Ovary (tissue), 9 donors: Measurements from ENCODE around the gene TAGLN. TPM values are rescaled to one million over a fixed set of nuclear protein-coding genes. Genes with fewer than 3 reads are reported as not detected.
"Not testable (repeated sequence)": the region's sequence is repeated elsewhere in the genome, so short reads cannot be mapped to it uniquely, and the experiment has no call there.

ENCODE experiments used
- DNase-seq, 5 donors: peaks; one replicate each; pipeline ENCODE4 v3.0.0-alpha.2; 2019 to 2020
- H3K27ac ChIP-seq, 2 donors: fragments of 200-600 bp; one replicate each; pipeline versions ENCODE4 v1.5.1 to v1.8.0; 2019 to 2022
- H3K27me3 ChIP-seq: fragments of 200-600 bp; one replicate; pipeline ENCODE4 v1.8.0; 2022
- H3K36me3 ChIP-seq: fragments of 200-600 bp; sonication (generic); one replicate; pipeline ENCODE4 v1.5.1; 2019
- H3K4me1 ChIP-seq: one replicate; pipeline ENCODE4 v1.8.1; 2013; ENCODE audit warnings: mild to moderate bottlenecking, moderate library complexity; ENCODE audit not compliant: insufficient read depth
- H3K4me3 ChIP-seq: fragments of 200-600 bp; sonication (generic); one replicate; pipeline ENCODE4 v1.5.1; 2017
- H3K9me3 ChIP-seq, 2 donors: fragments of 200-600 bp in 1 of 2; sonication (generic) in 1 of 2; one replicate each; pipeline versions ENCODE4 v1.5.1 to v1.8.1; 2013 to 2019; ENCODE audit warnings: mild to moderate bottlenecking in 1 of 2, moderate library complexity in 1 of 2
- CTCF ChIP-seq, 3 donors: fragments of 450-650 bp in 2 of 3; fragments of 200-600 bp in 1 of 3; IDR thresholded peaks; one replicate each; pipeline versions ENCODE4 v1.5.1 to v1.8.0; 2016 to 2022; ENCODE audit warnings: antibody characterized with exemption in 3 of 3, mild to moderate bottlenecking in 1 of 3
- EP300 ChIP-seq: sonication (generic); formaldehyde crosslinking; IDR thresholded peaks from one replicate; pipeline ENCODE4 v1.6.1; 2017; ENCODE audit warnings: antibody characterized with exemption
- POLR2A ChIP-seq: fragments of 450-650 bp; IDR thresholded peaks from one replicate; pipeline ENCODE4 v1.6.1; 2017; ENCODE audit warnings: antibody characterized with exemption, mild to moderate bottlenecking, moderate library complexity
- WGBS, 3 donors: extraction: QIAGEN DNeasy Blood & Tissue Kit in 1 of 3; methylation state at CpG; one replicate each; pipeline versions ENCODE4 v1.1.5 to v1.1.7; 2013 to 2017; 5-methylcytosine and 5-hydroxymethylcytosine counted together
- intact Hi-C, 4 donors: fragments of 100-400 bp; cut with DNase I; formaldehyde crosslinking; loops; one replicate each; pipeline versions ENCODE4 v1.11.0 to v1.15.1; 2022 to 2023
- polyA plus RNA-seq, 2 donors: library from polyadenylated mRNA; stranded (reverse); fragments of 200-250 nt in 1 of 2; fragments of 350-450 nt in 1 of 2; fragmentation: Illumina TruSeq in 1 of 2; extraction: RNeasy Lipid Tissue Mini Kit (QIAGEN cat#74804) in 1 of 2; gene quantifications; one replicate each; pipeline ENCODE4 v1.2.3, GENCODE V29; 2013 to 2014
- total RNA-seq, 7 donors: library from RNA; depleted of rRNA in 2 of 7; stranded (reverse); fragments of >200 nt in 2 of 7; fragmentation: NEBNext Ultra II Directional in 3 of 7; extraction: Animal tissue kit (Norgen Biotek cat#: 25700) in 3 of 7; gene quantifications; one replicate each; pipeline versions ENCODE4 v1.1.0 to v1.2.4, GENCODE V29; 2016 to 2023
- donor health status: DM: no; HTN: no; CAD: no; lungs with moderate emphysema.
- donor health status: DM: no; HTN: no; CAD: no.
- donor health status: Bipolar disorder and iron deficiency.
- donor health status: DM: yes; HTN: yes; CAD: no.
- donor health status: DM: no; HTN: no; CAD: no.
- donor health status: DM: yes; HTN: yes; CAD: no.

TAGLN gene
- total and polyA plus RNA-seq, 9 donors, result 491 to 3,307 (median 1,598) TPM

- DNase-seq, result peak in 2 of 5 donors; percentile 54 to 69
- no peaks in the 10 kb centered on the region for H3K36me3 ChIP-seq
- intact Hi-C loops, result loop anchor here in 3 of 4 donors (5.0 kb wide), 1 partner anchor 72 kb away; no protein-coding TSS in a partner anchor
These were observed 5.3 kb downstream of the TAGLN start for GRCh38 chr11:117204283-117205080.

GRCh38 chr11:117205211-117205818 lies 6.1 kb downstream of the TAGLN start:
- Histone ChIP-seq H3K4me1 (peaks cover 36% of the 10 kb centered on the region), H3K36me3 (no peaks in the 10 kb centered on the region), H3K27ac (peak overlapping the region in 1 of 2 donors; percentile 86), H3K4me3 (peak overlapping the region; percentile 24), H3K27me3 (no peaks in the 10 kb centered on the region), H3K9me3 (no peaks in the 10 kb centered on the region)
- WGBS, 3 donors, result 41 to 50% (median 43%) methylated on average over 11 of the region's 11 CpGs
- intact Hi-C loops, result loop anchor here in 3 of 4 donors (5.0 kb wide), 1 partner anchor 73 kb away; no protein-coding TSS in a partner anchor
- TF ChIP-seq CTCF (IDR thresholded peaks at IDR 0.05) (no peak), POLR2A (no peak), EP300 (no peak)
- DNase-seq, result peak in 1 of 5 donors; percentile 60

More at GRCh38 chr11:117204283-117205080, 5.3 kb downstream of the TAGLN start:
- Histone ChIP-seq H3K27ac (peak overlapping the region; percentile 47 to 86), H3K4me1 (peaks cover 36% of the 10 kb centered on the region), H3K4me3 (peak overlapping the region; percentile 24), H3K9me3 (no peaks in the 10 kb centered on the region), H3K27me3 (no peaks in the 10 kb centered on the region)
- TF ChIP-seq CTCF (IDR thresholded peaks at IDR 0.05), result no peak
- TF ChIP-seq EP300, result no peak
- TF ChIP-seq POLR2A, result no peak
- WGBS, 3 donors, result 14 to 36% (median 24%) methylated on average over 17 of the region's 17 CpGs

GRCh38 chr11:117206111-117206510 lies 6.9 kb downstream of the TAGLN start:
- WGBS, 3 donors, result 38 to 57% (median 55%) methylated on average over 6 to 8 of the region's 8 CpGs
- not testable (repeated sequence) for H3K4me3 ChIP-seq, DNase-seq, H3K27me3 ChIP-seq, H3K9me3 ChIP-seq, H3K36me3 ChIP-seq
- Histone ChIP-seq H3K27ac (peak overlapping the region in 1 of 2 donors; percentile 7), H3K4me1 (peaks cover 32% of the 10 kb centered on the region)
- intact Hi-C loops, result loop anchor here in 3 of 4 donors (5.0 kb wide), 1 partner anchor 74 kb away; no protein-coding TSS in a partner anchor

GRCh38 chr11:117206859-117207258 lies 7.7 kb downstream of the TAGLN start:
- not testable (repeated sequence) for DNase-seq, H3K4me3 ChIP-seq, H3K27me3 ChIP-seq, H3K9me3 ChIP-seq, H3K27ac ChIP-seq, H3K36me3 ChIP-seq
- intact Hi-C loops, result loop anchor here in 3 of 4 donors (5.0 kb wide), 1 partner anchor 75 kb away; no protein-coding TSS in a partner anchor
- WGBS, 3 donors, result 83 to 88% methylated on average over 3 to 6 of the region's 11 CpGs; no CpG with 5 or more reads in 1 of the 3 donors
- peaks cover 31% of the 10 kb centered on the region for H3K4me1 ChIP-seq

GRCh38 chr11:117207481-117207880 lies 8.3 kb downstream of the TAGLN start:
- 84 to 97% (median 88%) methylated on average over 4 to 5 of the region's 5 CpGs for WGBS, 3 donors
- not testable (repeated sequence) for H3K27me3 ChIP-seq, H3K9me3 ChIP-seq, DNase-seq, H3K4me3 ChIP-seq, H3K27ac ChIP-seq, H3K36me3 ChIP-seq
- peaks cover 26% of the 10 kb centered on the region for H3K4me1 ChIP-seq
- intact Hi-C loops, result loop anchor here in 3 of 4 donors (5.0 kb wide), 1 partner anchor 75 kb away; no protein-coding TSS in a partner anchor

GRCh38 chr11:117208710-117209109 lies 9.5 kb downstream of the TAGLN start:
- not testable (repeated sequence) for H3K36me3 ChIP-seq, H3K9me3 ChIP-seq, H3K27me3 ChIP-seq, H3K4me3 ChIP-seq, H3K27ac ChIP-seq
- 71 to 90% (median 84%) methylated on average over 8 to 9 of the region's 13 CpGs for WGBS, 3 donors
- peak in 1 of 5 donors; percentile 33 for DNase-seq
- intact Hi-C loops, result loop anchor here in 3 of 4 donors (5.0 kb wide), 1 partner anchor 76 kb away; no protein-coding TSS in a partner anchor
- peaks cover 17% of the 10 kb centered on the region for H3K4me1 ChIP-seq

GRCh38 chr11:117209351-117210125 lies 10.4 kb downstream of the TAGLN start:
- 75 to 83% (median 82%) methylated on average over 8 of the region's 8 CpGs for WGBS, 3 donors
- not testable (repeated sequence) for H3K27ac ChIP-seq, DNase-seq, H3K4me3 ChIP-seq, H3K9me3 ChIP-seq, H3K4me1 ChIP-seq, H3K27me3 ChIP-seq, H3K36me3 ChIP-seq
- intact Hi-C loops, result loop anchor here in 3 of 4 donors (5.0 kb wide), 1 partner anchor 77 kb away; no protein-coding TSS in a partner anchor
